ENCODE data around the gene TCEA2. TPM values are rescaled to one million over a fixed set of nuclear protein-coding genes. Genes with fewer than 3 reads are reported as not detected.

The TCEA2 gene
- total and polyA plus RNA-seq, 9 of the 15 experiments (the other 6 are each of a cell fraction or from before 2014, with no cell fraction given), result 1.4 to 28.7 (median 5.4) TPM

DNA sequence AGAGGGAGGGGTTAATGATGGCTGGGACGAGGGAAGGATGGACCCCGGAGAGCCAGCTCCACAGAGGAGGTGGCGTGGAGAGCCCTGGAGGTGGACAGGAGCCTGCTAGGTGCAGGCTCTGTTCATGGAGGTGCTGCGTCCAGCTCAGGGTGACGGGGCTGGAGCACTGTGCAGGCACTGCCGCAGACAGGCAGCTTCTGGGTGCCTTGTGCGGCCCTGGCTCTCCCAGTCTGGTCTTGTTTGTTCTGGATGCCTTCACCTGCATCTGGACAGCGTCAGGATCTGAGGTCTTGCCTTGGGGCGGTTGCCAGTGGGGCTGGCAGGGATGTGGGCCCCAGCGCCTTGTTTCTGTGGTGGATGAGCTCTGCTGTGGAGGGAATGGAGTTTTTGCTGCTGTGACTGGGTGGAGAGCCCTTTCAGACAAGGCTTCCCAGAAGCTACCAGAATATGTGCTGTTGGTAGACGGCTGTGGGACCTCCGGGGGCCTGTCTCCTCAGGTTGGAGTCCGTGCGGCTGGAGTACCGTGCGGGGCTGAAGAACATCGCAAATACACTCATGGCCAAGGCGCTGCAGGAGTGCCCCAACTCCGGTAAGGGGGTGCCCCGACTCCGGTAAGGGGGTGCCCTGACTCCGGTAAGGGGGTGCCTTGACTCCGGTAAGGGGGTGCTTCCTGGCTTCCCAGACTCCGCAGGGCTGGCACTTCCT lies 34.9 kb upstream of the TCEA2 start:
- BruUV-seq (replicated peaks), result no TSS peak
- in situ Hi-C loops (cut with MboI) (no loop called here), intact Hi-C loops (cut with micrococcal nuclease) (no loop called here)
- no peaks in the 10 kb centered on the region for H3K9me1 ChIP-seq (ENCODE audit: control insufficient read depth, insufficient read depth, low read length)
- H3K9me3 ChIP-seq (replicated peaks; ENCODE audit: control insufficient read depth, insufficient read depth, low read depth, low read length), result no peaks in the 10 kb centered on the region
- DNase-seq (ENCODE audit: extremely low read depth in 1 of 4, low spot score in 3 of 4) (no peak), ATAC-seq (no peak), FAIRE-seq (no peak)
- H3K27ac ChIP-seq (ENCODE audit: extremely low read depth, low read depth, low read length), result no peak overlapping the region
- TF ChIP-seq U2AF1 (optimal IDR thresholded peaks at IDR 0.05; ENCODE audit: low read depth, low read length), result no peak
- TF ChIP-seq POLR2G (IDR thresholded peaks at IDR 0.05; ENCODE audit: low read depth, low read length), result peak; percentile 48; the same call in 1 of the 2 replicates
- H3K4me3 ChIP-seq, result no peak overlapping the region
- CTCF ChIA-PET (ENCODE audit: low intra/inter-chr PET ratio), result no interaction called here
- H3K9ac ChIP-seq (ENCODE audit: insufficient read depth in 1 of 2, low read depth in 2 of 2, low read length in 2 of 2), result peak overlapping the region in 1 of 2 experiments; percentile 7; a peak in 1 of 4 replicates
- H3K36me3 ChIP-seq (ENCODE audit: control insufficient read depth, insufficient read depth, low read length), result peaks cover 93% of the 10 kb centered on the region; the same call in 2 of the 3 replicates
- H4K20me1 ChIP-seq (replicated peaks; ENCODE audit: control insufficient read depth, insufficient read depth, low read length), result no peaks in the 10 kb centered on the region
- no peak overlapping the region for H3K4me2 ChIP-seq (ENCODE audit: insufficient read depth, low read length)
- POLR2A ChIA-PET, result interaction anchor here (0.8 kb wide), 1 partner anchor 34 kb away, joined by 3 read pairs; no protein-coding TSS in a partner anchor
- peaks cover 0 to 12% of the 10 kb centered on the region in 2 experiments; a peak in 1 of 5 replicates for H3K4me1 ChIP-seq (replicated peaks in 1 of 2; ENCODE audit: control insufficient read depth in 2 of 2, insufficient read depth in 2 of 2, low read length in 2 of 2)
- H2AFZ ChIP-seq (ENCODE audit: low read depth, low read length), result no peak overlapping the region
- H3K79me2 ChIP-seq (ENCODE audit: control insufficient read depth, insufficient read depth, low read length), result no peaks in the 10 kb centered on the region
- H3K27me3 ChIP-seq (ENCODE audit: control insufficient read depth in 2 of 2, insufficient read depth in 2 of 2, low read length in 2 of 2), result no peaks in the 10 kb centered on the region
- WGBS (ENCODE audit: insufficient coverage, low coverage, missing lambda C conversion rate), result 90% methylated on average over 23 of the region's 24 CpGs

DNA sequence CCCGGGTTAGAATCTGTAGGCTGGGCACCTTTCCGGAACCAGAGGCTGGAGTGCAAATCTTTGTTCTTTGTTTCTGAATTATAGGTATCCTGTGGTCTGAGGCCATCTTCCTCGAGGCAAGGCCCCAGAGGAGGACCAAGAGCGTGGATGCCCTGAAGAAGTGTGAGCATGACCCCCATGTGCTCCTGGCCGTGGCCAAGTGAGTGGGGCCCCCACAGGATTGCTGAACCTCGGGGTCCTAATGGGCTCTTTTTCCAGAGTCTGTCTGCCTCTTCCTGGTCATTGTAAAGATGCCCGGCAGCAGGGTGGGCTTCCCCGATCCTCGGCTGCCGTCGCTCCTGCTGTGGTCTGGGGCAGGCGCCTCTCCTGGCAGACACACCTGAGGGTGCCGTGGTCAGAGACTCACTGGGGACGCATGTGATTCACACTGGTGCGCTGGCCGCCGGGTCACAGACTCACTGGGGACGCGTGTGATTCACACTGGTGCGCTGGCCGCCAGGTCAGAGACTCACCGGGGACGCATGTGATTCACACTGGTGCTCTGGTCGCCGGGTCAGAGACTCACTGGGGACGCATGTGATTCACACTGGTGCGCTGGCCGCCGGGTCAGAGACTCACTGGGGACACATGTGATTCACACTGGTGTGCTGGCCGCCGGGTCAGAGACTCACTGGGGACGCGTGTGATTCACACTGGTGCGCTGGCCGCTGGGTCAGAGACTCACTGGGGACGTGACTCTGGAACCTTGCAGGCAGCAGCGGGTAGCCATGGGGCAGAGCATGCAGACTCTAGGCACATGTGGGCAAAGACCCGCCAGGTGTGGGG lies 33.5 kb upstream of the TCEA2 start:
- FAIRE-seq (no peak), DNase-seq (ENCODE audit: extremely low read depth in 1 of 4, low spot score in 3 of 4) (no peak), ATAC-seq (no peak)
- H3K4me1 ChIP-seq (replicated peaks in 1 of 2; ENCODE audit: control insufficient read depth in 2 of 2, insufficient read depth in 2 of 2, low read length in 2 of 2), result peaks cover 0 to 19% of the 10 kb centered on the region in 2 experiments; a peak in 1 of 5 replicates
- in situ Hi-C loops (cut with MboI) (no loop called here), intact Hi-C loops (cut with micrococcal nuclease) (no loop called here)
- ChIA-PET CTCF (ENCODE audit: low intra/inter-chr PET ratio) (no interaction called here), POLR2A (interaction anchor here (0.8 kb wide), 1 partner anchor 9 kb away, joined by 3 read pairs; no protein-coding TSS in a partner anchor)
- H3K9me1 ChIP-seq (ENCODE audit: control insufficient read depth, insufficient read depth, low read length), result no peaks in the 10 kb centered on the region
- no peak overlapping the region for H3K27ac ChIP-seq (ENCODE audit: extremely low read depth, low read depth, low read length)
- H3K36me3 ChIP-seq (ENCODE audit: control insufficient read depth, insufficient read depth, low read length), result peaks cover 91% of the 10 kb centered on the region; the same call in 2 of the 3 replicates
- peak overlapping the region in 1 of 2 experiments; percentile 4; a peak in 1 of 4 replicates for H3K9ac ChIP-seq (ENCODE audit: insufficient read depth in 1 of 2, low read depth in 2 of 2, low read length in 2 of 2)
- H3K27me3 ChIP-seq (ENCODE audit: control insufficient read depth in 2 of 2, insufficient read depth in 2 of 2, low read length in 2 of 2), result no peaks in the 10 kb centered on the region
- no peak overlapping the region for H3K4me2 ChIP-seq (ENCODE audit: insufficient read depth, low read length)
- no peaks in the 10 kb centered on the region for H4K20me1 ChIP-seq (replicated peaks; ENCODE audit: control insufficient read depth, insufficient read depth, low read length)
- no TSS peak for BruUV-seq (replicated peaks)
- H3K4me3 ChIP-seq, result no peak overlapping the region
- no peak overlapping the region for H2AFZ ChIP-seq (ENCODE audit: low read depth, low read length)
- TF ChIP-seq TRIM28 (IDR thresholded peaks at IDR 0.05), result no peak
- no peak for TF ChIP-seq TOE1 (IDR thresholded peaks at IDR 0.05; ENCODE audit: borderline replicate concordance)
- no peak for TF ChIP-seq TOE1 (CRISPR knock-in tag; IDR thresholded peaks at IDR 0.05; ENCODE audit: borderline replicate concordance, low read depth)
- TF ChIP-seq ZBTB33 (CRISPR knock-in tag; IDR thresholded peaks at IDR 0.05), result peak; percentile 48; the same call in 1 of the 2 replicates
- no peak for TF ChIP-seq ZNF146 (CRISPR knock-in tag; IDR thresholded peaks at IDR 0.05; ENCODE audit: unreplicated experiment)
- TF ChIP-seq NRF1 (conservative IDR thresholded peaks at IDR 0.05 in 1 of 2, IDR thresholded peaks at IDR 0.05 in 1 of 2), result no peak
- TF ChIP-seq ZNF561 (CRISPR knock-in tag; conservative IDR thresholded peaks at IDR 0.05), result no peak
- TF ChIP-seq NFE2L1 (tag; IDR thresholded peaks at IDR 0.05; ENCODE audit: borderline replicate concordance, low read depth), result no peak
- no peak for TF ChIP-seq PTRF (tag; IDR thresholded peaks at IDR 0.05)
- no peak for TF ChIP-seq SMAD4 (CRISPR knock-in tag; conservative IDR thresholded peaks at IDR 0.05)
- no peaks in the 10 kb centered on the region for H3K79me2 ChIP-seq (ENCODE audit: control insufficient read depth, insufficient read depth, low read length)
- 95% methylated on average over 32 of the region's 38 CpGs for WGBS (ENCODE audit: insufficient coverage, low coverage, missing lambda C conversion rate)
- H3K9me3 ChIP-seq (replicated peaks; ENCODE audit: control insufficient read depth, insufficient read depth, low read depth, low read length), result no peaks in the 10 kb centered on the region
